GM21528 (cell line): ENCODE data around the gene VWA2.

Experiments used
- ATAC-seq: cut with Tn5 transposase; IDR thresholded peaks from one replicate; pipeline ENCODE4 v1.9.1; 2021; ENCODE audit warnings: mild to moderate bottlenecking, moderate library complexity; ENCODE audit not compliant: unreplicated experiment, low FRiP score

Gene VWA2, protein sequence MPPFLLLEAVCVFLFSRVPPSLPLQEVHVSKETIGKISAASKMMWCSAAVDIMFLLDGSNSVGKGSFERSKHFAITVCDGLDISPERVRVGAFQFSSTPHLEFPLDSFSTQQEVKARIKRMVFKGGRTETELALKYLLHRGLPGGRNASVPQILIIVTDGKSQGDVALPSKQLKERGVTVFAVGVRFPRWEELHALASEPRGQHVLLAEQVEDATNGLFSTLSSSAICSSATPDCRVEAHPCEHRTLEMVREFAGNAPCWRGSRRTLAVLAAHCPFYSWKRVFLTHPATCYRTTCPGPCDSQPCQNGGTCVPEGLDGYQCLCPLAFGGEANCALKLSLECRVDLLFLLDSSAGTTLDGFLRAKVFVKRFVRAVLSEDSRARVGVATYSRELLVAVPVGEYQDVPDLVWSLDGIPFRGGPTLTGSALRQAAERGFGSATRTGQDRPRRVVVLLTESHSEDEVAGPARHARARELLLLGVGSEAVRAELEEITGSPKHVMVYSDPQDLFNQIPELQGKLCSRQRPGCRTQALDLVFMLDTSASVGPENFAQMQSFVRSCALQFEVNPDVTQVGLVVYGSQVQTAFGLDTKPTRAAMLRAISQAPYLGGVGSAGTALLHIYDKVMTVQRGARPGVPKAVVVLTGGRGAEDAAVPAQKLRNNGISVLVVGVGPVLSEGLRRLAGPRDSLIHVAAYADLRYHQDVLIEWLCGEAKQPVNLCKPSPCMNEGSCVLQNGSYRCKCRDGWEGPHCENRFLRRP

DNA sequence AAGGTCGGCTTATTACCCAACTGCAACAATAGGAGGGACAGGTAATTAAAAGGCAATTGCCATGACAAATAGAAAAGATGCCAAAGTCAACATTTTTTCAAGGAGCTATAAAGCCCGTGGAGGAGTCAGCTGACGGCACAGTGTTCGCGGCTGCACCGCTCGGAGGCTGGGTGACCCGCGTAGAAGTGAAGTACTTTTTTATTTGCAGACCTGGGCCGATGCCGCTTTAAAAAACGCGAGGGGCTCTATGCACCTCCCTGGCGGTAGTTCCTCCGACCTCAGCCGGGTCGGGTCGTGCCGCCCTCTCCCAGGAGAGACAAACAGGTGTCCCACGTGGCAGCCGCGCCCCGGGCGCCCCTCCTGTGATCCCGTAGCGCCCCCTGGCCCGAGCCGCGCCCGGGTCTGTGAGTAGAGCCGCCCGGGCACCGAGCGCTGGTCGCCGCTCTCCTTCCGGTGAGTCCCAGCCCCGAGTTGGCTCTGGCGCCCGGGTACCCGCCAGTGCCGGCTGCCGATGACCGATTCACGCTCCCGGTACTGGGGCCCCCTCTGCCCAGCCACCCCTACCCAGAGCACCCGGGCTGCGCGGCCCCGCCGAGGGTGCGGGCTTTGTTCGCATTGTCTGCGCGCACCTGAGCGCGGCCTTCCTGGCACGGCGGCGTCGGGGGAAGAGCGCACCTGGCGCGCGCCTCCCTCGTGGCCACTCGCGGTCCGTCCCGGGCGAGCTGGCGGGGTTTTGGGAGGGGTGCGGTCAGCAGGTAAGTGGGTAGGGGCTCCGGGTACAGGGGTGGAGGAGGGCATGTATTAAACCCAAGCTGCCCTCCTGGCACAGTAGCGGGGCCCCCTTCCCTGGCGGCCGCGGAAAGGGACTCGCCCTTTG lies at the start of gene VWA2:
VWA2 (plus strand) TSS at position 138 of the 877 bp plus-strand sequence. CDS start 9,460 bp downstream, outside the sequence.
- ATAC-seq = no peak

DNA sequence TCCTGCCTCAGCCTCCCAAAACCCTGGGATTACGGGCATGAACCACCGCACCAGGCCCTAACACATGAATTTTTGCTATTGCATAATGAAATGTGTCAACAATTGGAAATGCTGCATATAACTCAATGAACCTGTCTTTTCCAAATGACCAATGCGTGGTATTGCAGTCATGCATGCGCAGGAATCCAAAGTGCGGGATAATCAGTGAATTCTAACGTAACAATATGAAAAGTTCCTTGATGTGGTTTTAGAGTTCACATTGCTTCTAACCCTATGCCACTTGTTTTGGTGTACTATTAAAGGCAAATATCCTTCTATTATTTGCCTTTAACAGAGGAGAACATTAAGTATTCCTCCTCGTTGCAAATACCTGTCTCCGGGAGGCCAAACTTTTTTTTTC lies 49.4 kb upstream of the VWA2 start:
- ATAC-seq = no peak

DNA sequence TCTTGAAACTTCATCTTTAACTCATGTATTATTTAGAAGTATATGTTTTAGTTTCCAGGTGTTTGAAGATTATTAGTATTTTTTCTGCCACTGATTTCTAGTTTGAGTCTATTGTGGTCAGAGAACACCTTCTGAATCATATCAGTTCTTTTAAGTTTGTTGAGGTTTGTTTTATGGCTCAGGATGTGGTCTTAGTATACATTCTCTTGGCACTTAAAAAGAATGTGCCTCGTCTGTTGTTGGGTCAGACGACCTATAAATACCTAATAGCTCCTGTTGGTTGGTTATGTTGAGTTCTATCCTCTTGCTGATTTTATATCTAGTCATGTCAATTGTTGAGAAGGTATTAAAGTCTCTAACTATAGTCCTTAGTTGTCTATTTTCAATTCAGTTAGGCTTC lies 44.0 kb upstream of the VWA2 start:
- peak; percentile 85 for ATAC-seq

DNA sequence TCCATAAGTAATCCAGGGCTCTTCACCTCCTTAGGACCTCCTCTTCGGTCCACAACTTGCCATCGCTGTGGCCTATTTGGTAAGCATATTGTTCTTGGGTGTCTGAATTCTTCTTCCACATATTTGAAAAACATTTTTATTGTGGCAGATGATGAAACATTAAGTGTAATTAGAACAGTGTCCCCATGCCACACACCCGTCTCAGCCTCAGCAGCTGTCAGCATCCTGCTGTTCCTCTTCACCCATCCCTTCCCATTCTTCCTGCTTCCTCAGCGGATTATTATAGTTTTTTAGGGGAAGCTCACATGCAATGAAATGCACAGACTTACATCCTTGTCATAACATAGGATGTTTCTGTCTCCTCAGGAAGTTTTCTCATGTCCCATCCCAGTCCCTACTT lies 39.8 kb upstream of the VWA2 start:
- no peak for ATAC-seq

DNA sequence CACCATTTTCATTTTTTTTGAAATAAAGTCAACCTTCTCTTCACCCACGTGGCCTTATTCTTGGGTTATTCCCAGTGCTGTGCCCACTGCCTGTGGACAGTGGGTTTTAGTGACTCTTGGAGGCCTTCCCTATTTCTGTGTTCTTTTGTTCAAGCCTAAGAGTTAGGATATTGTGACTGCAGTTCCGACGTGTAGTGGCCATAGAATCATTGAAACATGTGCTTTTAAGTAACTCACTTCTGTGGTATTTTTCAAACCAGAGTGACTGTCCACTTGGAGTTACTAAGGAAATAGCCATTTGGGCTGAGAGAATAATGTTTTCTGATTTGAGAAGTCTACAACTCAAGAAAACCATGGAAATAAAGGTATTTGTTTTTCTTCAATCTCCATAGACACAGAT lies 36.2 kb upstream of the VWA2 start:
- ATAC-seq = no peak

DNA sequence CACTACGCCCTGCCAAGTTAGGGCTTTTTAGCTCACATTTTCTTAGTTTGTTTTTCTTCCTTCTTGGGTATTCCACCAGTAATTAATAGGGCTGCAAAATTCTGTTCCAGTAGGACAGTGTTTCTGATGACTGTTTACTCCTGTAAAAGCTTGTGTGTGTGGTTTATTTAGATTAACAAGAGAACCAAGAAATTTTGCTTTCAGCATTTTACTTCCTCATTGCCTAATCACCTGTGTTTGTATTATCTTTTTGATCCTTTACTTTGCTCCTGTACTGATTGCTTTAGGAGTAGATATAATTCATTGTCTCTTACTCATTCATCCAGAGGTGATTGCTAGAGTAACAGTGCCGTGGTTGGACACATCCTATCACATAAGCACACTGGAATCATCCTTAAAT lies 32.2 kb upstream of the VWA2 start:
- ATAC-seq = no peak

DNA sequence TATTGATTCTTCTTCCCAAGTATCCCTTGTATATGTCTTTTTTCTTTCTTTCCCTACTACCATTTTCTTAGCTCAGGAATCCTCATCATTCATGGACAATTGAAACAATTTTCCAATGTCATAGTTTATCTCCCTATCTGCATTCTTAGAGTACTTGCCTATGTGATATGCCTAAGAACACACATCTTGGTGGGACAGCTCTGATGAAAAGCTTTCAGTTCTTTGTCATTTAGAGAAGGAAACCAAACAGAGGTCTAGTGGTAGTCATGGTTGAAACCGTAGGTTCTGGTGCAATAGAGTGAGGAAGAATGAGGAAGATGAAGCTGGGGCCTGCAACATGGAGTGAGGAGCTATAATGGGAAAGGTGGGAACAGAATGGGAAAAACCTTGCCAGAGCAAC lies 31.7 kb upstream of the VWA2 start:
- ATAC-seq = no peak

DNA sequence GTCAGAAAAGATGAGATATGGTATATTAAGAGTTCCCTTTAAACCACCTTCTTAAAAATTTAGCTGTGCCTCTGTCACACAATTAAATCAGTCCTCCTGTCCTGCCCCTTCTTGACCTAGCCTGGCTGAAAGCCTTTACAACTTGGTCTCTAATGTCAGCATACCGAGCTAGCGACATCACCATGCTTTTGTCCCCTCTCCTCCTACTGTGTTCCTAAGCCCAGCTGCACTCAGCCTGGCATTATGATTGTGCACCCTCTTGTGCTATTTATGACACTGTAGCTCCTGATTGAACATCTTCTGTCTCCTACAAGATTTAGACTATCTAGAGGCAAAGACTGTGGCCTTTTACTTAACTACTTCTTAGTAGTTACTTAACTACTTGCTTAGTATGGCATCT lies 30.7 kb upstream of the VWA2 start:
- ATAC-seq = no peak

DNA sequence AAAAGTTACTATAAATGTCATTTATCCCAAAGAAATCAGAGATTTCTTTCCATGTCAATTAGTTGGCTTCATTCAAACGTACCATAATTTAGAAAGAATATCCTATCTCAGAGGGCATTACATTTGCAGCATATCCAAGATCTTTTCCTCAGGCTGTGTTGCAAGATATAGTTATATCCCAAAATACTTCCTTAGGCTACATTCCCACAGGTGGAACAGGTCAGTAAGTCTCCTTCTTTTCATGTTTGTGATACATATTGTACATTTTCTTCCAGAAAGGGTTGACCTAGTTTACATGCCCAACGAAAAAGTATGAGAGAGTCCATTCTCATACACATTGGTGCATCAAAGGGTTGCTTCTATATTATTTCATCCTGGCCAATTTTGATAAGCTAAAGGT lies 26.9 kb upstream of the VWA2 start:
- ATAC-seq = no peak

DNA sequence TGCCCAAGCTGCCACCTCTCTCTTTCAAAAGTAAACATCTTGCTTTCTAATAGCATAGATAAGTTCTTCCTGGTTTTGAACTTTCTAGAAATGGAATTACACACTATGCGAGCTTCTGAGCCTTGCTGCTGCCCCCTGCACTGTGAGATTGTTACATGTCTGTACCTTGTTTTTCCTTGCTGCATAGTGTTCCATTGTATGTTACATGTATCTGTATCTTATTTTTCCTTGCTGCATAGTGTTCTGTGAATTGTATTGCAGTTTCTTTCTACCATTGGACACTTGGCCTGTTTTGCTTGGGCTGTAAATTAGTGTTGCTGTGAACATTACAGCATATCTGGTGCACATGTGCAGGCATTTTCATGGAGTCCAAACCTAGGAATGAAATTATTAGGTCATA lies 24.0 kb upstream of the VWA2 start:
- no peak for ATAC-seq

DNA sequence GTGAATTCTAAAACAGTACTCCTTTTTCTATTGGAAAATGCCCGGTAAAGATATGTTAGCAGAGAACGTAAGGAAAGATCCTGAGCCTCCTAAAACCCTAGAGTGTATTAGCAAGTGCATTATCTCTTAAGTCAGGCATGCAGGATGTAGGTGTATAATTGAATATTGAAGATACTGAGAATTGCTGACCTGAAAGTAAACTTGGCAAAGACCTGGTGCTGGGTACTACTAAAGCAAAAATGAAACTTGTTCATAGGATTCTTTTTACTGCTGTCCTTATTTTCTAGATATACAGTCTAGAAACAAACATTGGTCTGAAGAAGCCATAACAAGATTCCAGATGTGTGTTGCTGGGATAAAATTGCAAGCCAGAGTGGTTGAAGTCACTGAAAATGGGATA lies 18.8 kb upstream of the VWA2 start:
- no peak for ATAC-seq

DNA sequence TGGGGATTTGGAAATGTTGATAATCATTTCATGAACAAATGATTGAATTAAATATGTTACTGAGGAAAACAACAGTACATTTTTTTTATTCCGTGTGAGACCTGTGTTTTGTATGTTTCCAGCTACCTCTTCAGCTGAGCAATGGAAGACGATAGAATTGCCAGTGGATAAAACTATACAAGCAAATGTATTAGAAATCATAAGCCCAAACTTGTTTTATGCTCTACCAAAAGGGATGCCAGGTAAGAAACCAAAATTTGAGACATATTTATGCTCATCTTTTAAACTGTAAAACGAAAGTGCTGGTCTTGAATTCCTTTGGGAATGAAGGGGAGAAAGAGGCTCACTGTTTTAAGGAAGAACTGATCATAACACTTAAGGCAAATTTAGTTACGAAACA lies 17.8 kb upstream of the VWA2 start:
- ATAC-seq = no peak

DNA sequence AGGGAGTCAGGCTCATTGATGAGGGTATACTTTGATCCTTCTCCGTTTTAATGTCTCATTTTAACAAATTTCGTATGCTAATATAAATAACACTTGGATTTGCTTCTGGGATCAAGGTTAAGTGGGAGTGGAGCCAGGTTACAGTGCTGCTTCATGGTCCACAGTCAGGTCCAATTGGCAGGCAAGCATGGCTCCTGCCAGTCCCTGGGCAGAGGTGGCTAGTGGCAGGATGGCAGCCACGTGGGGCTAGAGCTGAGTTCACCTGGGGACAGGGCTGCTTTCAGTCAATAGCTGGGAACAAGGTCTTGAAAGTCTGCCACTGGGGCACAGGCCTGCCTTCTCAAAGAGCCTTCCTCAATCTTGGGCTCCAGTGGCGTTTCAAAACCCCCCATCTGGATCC lies 16.0 kb upstream of the VWA2 start:
- ATAC-seq = no peak

DNA sequence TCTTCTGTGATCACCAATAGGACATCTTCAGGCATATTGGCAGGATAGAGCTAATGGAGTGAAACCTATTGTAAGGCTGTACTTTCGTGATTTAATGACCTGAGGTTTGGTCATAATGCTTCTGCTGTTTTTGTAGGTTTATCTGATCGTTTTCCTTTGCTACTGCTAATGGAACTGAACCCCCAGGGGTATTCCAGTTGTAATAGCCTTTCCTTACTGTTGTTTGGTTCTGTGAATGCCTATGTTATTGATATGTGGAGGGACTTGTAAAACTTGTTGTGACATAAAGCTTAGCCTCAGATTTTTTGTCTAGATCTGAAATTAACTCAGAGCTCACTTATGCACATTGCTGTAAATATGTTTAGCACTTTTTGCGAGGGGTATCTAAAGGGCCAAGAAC lies 10.9 kb upstream of the VWA2 start:
- ATAC-seq = no peak

DNA sequence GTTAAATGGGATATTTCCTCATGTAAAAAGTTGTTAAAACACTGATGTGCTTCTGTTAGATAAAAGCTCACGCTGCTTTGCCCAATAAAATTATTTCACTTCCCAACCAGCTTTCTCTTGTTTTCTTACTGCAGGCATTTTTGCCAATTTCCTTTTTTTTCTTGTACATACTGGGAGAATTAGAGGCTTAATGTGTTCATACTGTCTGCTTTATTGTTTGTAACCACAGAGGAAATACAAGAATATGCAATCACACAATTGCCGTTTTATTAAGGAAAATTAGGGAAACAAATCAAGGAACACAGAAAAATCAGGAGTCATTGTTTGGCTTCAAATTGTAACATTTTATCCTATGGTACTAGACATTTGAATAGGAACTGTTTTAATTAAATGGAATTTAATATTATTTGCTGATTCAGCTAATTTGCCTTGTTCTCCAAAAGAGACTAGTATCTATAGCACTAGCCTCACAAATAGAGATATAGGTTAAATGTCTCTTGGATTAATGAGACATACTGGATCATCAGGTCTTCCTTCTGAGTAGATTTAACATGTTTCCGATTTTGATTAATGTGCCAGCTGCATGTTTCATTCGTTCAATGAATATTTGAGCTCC lies 6.4 kb upstream of the VWA2 start:
- no peak for ATAC-seq

DNA sequence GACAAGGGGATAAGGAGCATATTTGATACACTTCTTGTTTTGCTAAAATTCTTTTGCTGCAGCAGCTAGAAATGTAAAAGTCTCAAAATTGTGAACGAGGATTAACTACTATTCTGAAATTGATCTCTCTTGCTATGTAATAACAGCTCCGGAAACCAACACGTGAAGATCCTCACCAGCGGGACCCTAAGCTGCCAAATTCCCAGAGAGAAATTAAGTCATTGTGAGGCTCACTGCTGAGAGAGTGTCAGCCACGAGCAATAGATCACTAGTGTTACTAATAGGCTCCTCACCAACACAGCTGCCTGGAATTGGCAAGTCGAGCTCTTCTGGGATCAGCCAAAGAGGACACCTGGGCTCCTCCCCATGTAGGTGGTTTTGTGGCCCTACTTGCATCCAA lies 5.6 kb upstream of the VWA2 start:
- no peak for ATAC-seq

DNA sequence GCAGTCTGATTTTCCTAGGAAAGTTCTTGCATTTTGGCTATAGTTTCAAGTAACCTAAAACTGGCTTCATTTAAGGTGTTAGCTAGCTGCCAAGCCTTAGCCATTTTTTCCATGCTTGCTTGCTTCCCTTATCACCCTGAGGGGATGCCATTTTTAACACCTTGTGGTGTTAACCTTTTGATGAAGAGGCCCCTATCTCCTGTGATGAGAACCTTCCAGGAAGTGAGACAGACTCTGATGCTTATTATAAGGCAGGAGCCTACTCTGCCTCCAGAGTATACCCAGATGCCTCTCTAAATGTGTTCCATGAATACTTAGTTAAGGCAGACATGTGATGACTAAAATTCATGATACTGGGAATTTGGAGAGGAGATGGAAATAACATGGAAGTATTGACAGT lies 4.9 kb upstream of the VWA2 start:
- ATAC-seq = no peak

DNA sequence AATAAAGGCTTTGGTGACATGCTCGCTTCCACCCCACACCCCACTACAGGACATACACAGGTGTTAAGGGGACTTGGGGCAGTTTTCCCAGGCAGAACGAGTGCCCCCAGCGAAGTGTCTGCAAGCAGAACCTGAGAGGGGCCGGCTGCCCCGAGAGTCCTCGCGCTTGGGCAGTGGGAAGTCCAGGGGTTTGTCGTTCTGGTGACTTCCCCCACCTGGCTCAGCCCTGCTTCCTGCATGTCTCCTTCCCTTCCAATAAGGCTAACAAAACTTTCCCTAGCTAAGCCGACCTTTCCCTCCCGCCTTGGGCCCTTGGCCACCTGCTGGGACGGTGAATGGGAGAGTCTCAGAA lies 916 bp downstream of the VWA2 start:
- ATAC-seq = no peak

DNA sequence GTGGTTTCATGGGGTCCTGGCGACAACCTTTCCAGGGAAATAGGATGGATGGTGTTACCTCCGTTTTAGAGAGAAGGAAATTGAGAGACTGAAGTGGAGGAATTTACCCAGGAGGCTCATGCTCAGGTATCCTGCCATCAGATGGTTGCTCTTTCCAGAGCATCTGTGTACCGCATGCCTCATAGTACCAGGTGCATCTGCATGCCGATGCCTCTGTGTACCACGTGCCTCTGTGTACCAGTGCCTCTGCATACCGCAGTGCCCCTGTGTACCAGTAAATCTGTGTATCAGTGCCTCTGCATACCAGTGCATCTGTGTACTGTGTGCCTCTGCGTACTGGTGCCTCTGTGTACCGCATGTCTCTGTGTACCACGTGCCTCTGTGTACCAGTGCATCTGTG lies 3.2 kb downstream of the VWA2 start:
- no peak for ATAC-seq

DNA sequence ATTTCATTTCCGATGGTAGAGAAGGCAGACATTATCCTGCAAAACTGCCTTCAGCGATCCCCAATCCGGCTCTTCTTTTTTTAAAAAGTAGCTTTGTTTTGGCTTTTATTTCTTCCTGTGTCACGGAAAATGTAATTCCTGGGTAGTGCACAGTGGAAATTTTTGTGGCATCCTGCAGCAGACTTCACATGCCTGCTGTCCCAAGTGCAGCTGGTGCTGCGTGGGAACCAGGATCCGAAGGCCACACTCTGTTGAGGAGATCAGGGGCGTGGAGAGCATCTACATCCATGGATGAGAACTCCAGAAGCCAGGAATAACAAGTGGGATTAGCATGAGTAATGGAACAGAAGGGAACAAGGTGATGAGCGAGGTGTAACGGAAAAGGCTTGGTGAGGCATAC lies 4.6 kb downstream of the VWA2 start:
- ATAC-seq = no peak

DNA sequence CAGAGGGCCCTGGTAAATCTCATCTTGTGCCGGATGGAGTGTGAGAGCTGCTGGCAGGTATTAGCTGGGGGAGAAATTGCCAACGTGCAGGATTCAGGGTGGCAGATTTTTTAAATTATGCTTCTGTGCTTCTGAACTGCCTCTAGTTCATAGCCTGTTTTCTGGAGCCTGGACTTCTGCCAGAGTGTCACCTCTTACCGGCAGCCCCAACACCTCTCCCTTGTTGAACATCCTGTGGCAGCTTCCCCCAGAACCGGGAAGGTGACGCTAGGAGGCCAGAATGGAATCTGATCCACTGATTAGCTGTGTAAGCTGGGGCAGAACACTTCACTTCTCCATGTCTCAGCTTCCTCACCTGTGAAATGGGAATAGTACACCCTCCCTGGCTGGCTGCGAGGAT lies 5.1 kb downstream of the VWA2 start:
- ATAC-seq = no peak
